Measurements from ENCODE around the gene GAB1. TPM values are rescaled to one million over a fixed set of nuclear protein-coding genes. Genes with fewer than 3 reads are reported as not detected.

Gene GAB1
- total RNA-seq, 1 donor from 2014 or later = 33.2 TPM

DNA sequence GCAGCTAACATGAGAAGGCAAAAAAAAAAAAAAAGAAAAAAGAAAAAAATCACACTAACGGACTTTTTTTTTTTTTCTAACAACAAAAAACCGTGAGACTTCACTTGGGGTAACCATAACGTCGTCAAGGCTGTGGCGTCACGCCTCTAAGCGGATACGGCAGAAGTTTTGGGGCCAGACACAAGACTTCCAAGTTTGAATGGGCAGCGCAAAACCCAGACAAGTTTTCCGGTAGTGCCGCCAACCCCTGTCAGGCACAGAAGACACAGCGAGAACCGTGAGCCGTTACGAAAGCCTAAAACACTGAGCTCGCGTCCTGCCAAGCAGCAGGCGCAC is 176.3 kb downstream of the GAB1 start:
- H3K27ac Mint-ChIP-seq (ENCODE audit: unreplicated experiment) = peak overlapping the region; percentile 100
- H3K36me3 Mint-ChIP-seq (ENCODE audit: low read depth) = peaks cover 2% of the 10 kb centered on the region
- H3K4me3 Mint-ChIP-seq (ENCODE audit: unreplicated experiment) = peak overlapping the region; percentile 88
- TF ChIP-seq, protein P1, sequence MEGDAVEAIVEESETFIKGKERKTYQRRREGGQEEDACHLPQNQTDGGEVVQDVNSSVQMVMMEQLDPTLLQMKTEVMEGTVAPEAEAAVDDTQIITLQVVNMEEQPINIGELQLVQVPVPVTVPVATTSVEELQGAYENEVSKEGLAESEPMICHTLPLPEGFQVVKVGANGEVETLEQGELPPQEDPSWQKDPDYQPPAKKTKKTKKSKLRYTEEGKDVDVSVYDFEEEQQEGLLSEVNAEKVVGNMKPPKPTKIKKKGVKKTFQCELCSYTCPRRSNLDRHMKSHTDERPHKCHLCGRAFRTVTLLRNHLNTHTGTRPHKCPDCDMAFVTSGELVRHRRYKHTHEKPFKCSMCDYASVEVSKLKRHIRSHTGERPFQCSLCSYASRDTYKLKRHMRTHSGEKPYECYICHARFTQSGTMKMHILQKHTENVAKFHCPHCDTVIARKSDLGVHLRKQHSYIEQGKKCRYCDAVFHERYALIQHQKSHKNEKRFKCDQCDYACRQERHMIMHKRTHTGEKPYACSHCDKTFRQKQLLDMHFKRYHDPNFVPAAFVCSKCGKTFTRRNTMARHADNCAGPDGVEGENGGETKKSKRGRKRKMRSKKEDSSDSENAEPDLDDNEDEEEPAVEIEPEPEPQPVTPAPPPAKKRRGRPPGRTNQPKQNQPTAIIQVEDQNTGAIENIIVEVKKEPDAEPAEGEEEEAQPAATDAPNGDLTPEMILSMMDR (IDR thresholded peaks at IDR 0.05) = peak; percentile 7
- H3K4me1 Mint-ChIP-seq (ENCODE audit: low read depth) = peaks cover 29% of the 10 kb centered on the region
- H3K27me3 Mint-ChIP-seq (ENCODE audit: low read depth) = peaks cover 11% of the 10 kb centered on the region
- peaks cover 3% of the 10 kb centered on the region for H3K9me3 Mint-ChIP-seq (ENCODE audit: low read depth)
- no peak for DNase-seq (ENCODE audit: low spot score)

DNA sequence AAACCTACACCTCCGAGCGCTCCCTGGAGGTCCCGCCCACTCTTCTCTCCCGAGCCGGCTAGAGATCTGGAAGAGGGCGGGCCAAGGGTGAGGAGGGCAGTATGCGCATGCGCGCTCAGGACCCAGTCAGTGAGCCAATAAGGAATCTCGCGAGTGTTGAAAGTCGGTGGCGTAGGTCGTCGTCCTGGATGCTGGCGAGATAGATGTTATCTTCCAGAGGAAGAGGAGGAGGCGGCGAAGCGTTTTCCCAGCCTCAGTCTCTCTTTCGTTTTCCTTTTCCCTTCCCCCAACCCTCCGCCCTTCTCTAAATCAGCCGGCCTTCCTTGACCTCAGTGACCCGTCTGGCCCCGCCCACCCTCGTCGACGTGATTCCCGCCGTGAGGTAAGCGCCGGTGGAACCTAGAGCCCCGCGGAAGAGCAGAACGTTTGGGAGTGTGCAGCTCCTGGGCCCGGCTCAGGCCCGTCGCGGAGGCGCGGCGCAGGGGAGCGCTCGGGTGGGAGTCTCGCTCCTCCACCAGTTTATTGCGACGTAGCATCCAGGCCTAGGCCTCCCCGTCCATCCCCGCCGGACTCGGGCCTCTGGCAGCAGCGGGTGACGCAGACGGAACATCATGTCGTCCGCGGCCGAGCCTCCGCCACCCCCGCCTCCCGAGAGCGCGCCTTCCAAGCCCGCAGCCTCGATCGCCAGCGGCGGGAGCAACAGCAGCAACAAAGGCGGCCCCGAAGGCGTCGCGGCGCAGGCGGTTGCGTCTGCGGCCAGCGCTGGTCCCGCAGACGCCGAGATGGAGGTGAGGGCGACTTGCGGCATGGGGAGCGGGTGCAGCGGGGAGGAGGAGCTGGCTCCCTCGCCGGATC is 176.9 kb downstream of the GAB1 start, which contains the start of gene SMARCA5:
SMARCA5 (plus strand) TSS at position 389 of the 855 bp plus-strand sequence; CDS start at position 612, 223 bp downstream.
- DNase-seq (ENCODE audit: low spot score) = peak; percentile 97
- H3K27ac Mint-ChIP-seq (ENCODE audit: unreplicated experiment) = peak within 1 kb of the TSS; percentile 100
- H3K4me3 Mint-ChIP-seq (ENCODE audit: unreplicated experiment) = peak within 1 kb of the TSS; percentile 88
- H3K36me3 Mint-ChIP-seq (ENCODE audit: low read depth) = peaks cover 2% of the 10 kb centered on the region
- H3K4me1 Mint-ChIP-seq (ENCODE audit: low read depth) = peaks cover 29% of the 10 kb centered on the region
- H3K27me3 Mint-ChIP-seq (ENCODE audit: low read depth) = peaks cover 7% of the 10 kb centered on the region
- peaks cover 3% of the 10 kb centered on the region for H3K9me3 Mint-ChIP-seq (ENCODE audit: low read depth)
- TF ChIP-seq, protein P1 (IDR thresholded peaks at IDR 0.05) = peak; percentile 1

DNA sequence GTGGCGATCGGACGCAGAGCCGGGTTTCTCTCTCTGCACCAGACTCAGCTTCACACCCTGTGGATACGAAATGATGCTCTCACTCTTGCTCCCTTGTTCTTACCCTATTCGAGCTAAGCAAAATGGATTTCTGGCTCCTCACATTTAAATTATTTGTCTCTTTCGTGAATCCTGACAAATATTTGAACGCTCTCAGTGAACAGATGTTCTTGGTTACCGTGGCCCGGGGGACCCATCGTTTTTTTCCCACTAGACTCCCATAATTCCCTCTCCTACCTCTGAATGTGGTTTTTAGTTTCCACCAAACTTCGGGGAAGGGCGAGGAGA is 177.5 kb downstream of the GAB1 start:
- H3K36me3 Mint-ChIP-seq (ENCODE audit: low read depth) = peaks cover 5% of the 10 kb centered on the region
- peaks cover 4% of the 10 kb centered on the region for H3K27me3 Mint-ChIP-seq (ENCODE audit: low read depth)
- H3K4me3 Mint-ChIP-seq (ENCODE audit: unreplicated experiment) = peak overlapping the region; percentile 88
- no peaks in the 10 kb centered on the region for H3K9me3 Mint-ChIP-seq (ENCODE audit: low read depth)
- no peak for DNase-seq (ENCODE audit: low spot score)
- H3K27ac Mint-ChIP-seq (ENCODE audit: unreplicated experiment) = peak overlapping the region; percentile 100
- TF ChIP-seq, protein P1 (IDR thresholded peaks at IDR 0.05) = no peak
- peaks cover 33% of the 10 kb centered on the region for H3K4me1 Mint-ChIP-seq (ENCODE audit: low read depth)

DNA sequence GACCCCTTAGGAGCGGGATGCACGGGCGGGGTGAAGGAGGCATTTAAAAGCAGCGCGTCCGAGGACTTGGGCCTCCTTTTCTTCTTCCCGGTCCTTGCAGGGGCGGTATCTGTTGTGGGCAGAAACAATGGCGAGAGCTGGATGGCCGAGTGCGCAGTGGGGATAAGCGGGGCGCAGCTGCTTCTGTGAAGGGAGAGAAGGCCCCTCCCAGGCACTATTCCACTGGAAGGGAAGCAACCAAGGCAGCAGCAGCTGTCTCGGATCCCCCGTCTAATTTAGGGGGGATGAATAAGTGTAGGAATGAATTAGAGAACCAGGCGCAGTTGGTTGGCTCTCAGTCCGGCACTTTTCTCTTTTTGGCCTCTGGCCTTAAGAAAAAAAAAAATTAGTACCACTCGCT is 177.8 kb downstream of the GAB1 start:
- Mint-ChIP-seq H3K36me3 (ENCODE audit: low read depth) (peaks cover 9% of the 10 kb centered on the region), H3K4me3 (ENCODE audit: unreplicated experiment) (peak overlapping the region; percentile 88), H3K27me3 (ENCODE audit: low read depth) (peaks cover 4% of the 10 kb centered on the region), H3K9me3 (ENCODE audit: low read depth) (no peaks in the 10 kb centered on the region), H3K4me1 (ENCODE audit: low read depth) (peaks cover 33% of the 10 kb centered on the region), H3K27ac (ENCODE audit: unreplicated experiment) (peak overlapping the region; percentile 100)
- TF ChIP-seq, protein P1 (IDR thresholded peaks at IDR 0.05) = no peak
- DNase-seq (ENCODE audit: low spot score) = no peak

DNA sequence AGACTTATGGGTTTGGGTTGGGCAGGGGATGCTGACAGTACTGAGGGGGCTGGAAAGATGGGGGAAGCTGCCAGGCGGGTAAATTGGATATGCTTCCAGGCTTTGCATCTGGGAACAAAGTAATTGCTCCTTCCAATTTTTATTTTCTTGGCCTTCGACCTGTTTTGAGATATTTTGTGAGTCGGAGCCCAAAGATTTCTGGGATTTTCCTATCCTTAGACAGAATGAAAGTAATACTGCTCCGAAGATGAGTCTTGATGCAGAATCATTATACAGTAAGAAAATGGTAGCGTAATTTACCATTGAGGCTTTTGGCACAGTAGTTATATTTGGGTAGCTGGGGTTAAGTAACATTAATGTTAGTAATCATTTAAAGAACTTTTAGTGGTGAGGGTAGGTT is 178.2 kb downstream of the GAB1 start:
- no peak for DNase-seq (ENCODE audit: low spot score)
- Mint-ChIP-seq H3K4me3 (ENCODE audit: unreplicated experiment) (peak overlapping the region; percentile 88), H3K9me3 (ENCODE audit: low read depth) (no peaks in the 10 kb centered on the region), H3K36me3 (ENCODE audit: low read depth) (peaks cover 9% of the 10 kb centered on the region), H3K4me1 (ENCODE audit: low read depth) (peaks cover 33% of the 10 kb centered on the region), H3K27ac (ENCODE audit: unreplicated experiment) (peak overlapping the region; percentile 100), H3K27me3 (ENCODE audit: low read depth) (peaks cover 1% of the 10 kb centered on the region)
- TF ChIP-seq, protein P1 (IDR thresholded peaks at IDR 0.05) = no peak
